ENCODE results near the gene PSMG4. TPM values are rescaled to one million over a fixed set of nuclear protein-coding genes. Genes with fewer than 3 reads are reported as not detected.
A peak's percentile ranks its signal among the peaks of the same experiment; 100 is the strongest.

PSMG4 gene
- total and polyA plus RNA-seq, 7 experiments from 2014 or later, result 15.6 to 81.7 (median 42.5) TPM

- peak; percentile 24 for ATAC-seq
- H3K4me1 ChIP-seq (ENCODE audit: control insufficient read depth in 2 of 2, insufficient read depth in 2 of 2, low read length in 2 of 2), result peaks cover 38 to 41% of the 10 kb centered on the region in 2 donors
These were observed 32.0 kb upstream of the PSMG4 start for GRCh38 chr6:3226481-3227362.

GRCh38 chr6:3227363-3228045 is 31.2 kb upstream of the PSMG4 start, which contains the start of gene TUBB2B:
TSS of gene TUBB2B (minus strand) at chr6:3227653. CDS start at chr6:3227543, 110 bp downstream.
- Histone ChIP-seq H3K36me3 (ENCODE audit: control insufficient read depth in 2 of 3, insufficient read depth in 3 of 3, low read length in 3 of 3) (no peaks in the 10 kb centered on the region), H3K9me3 (ENCODE audit: control insufficient read depth in 2 of 3, low read length in 3 of 3) (no peaks in the 10 kb centered on the region), H3K4me1 (ENCODE audit: control insufficient read depth in 2 of 2, insufficient read depth in 2 of 2, low read length in 2 of 2) (peaks cover 38 to 45% of the 10 kb centered on the region in 2 donors), H3K27ac (ENCODE audit: low read depth, low read length) (no peak within 1 kb of the TSS), H3K27me3 (ENCODE audit: control insufficient read depth in 2 of 2, insufficient read depth in 2 of 2, low read length in 2 of 2) (peaks cover 30 to 43% of the 10 kb centered on the region in 2 donors), H3K4me3 (ENCODE audit: low read length) (peak within 1 kb of the TSS; percentile 30)
- peaks cover 0 to 6% (median 0%) of the 10 kb centered on the region in 11 donors for H3K9me3 Mint-ChIP-seq
- peak within 1 kb of the TSS; percentile 78 to 92 (median 83) for H3K4me3 Mint-ChIP-seq
- DNase-seq (no peak), ATAC-seq (no peak)
- peaks cover 46 to 77% (median 72%) of the 10 kb centered on the region in 5 donors for H3K27me3 Mint-ChIP-seq
- H3K27ac Mint-ChIP-seq, result peak within 1 kb of the TSS in 2 of 9 donors; percentile 40 to 49
- CTCF ChIA-PET, result no interaction called here
- intact Hi-C loops (cut with micrococcal nuclease), result loop anchor here (2.0 to 5.0 kb wide), 2 partner anchors 65 to 67 kb away; no protein-coding TSS in a partner anchor
- peaks cover 0 to 1% (median 0%) of the 10 kb centered on the region in 5 donors for H3K36me3 Mint-ChIP-seq
- peaks cover 25 to 59% (median 38%) of the 10 kb centered on the region in 7 donors for H3K4me1 Mint-ChIP-seq
- POLR2A ChIA-PET, result no interaction called here

More at GRCh38 chr6:3226481-3227362, 32.0 kb upstream of the PSMG4 start:
- peaks cover 26 to 40% of the 10 kb centered on the region in 2 donors for H3K27me3 ChIP-seq (ENCODE audit: control insufficient read depth in 2 of 2, insufficient read depth in 2 of 2, low read length in 2 of 2)
- no peaks in the 10 kb centered on the region for H3K9me3 ChIP-seq (ENCODE audit: control insufficient read depth in 2 of 3, low read length in 3 of 3)
- H3K36me3 ChIP-seq (ENCODE audit: control insufficient read depth in 2 of 3, insufficient read depth in 3 of 3, low read length in 3 of 3), result no peaks in the 10 kb centered on the region
- intact Hi-C loops (cut with micrococcal nuclease), result loop anchor here in 1 of 2 donors (5.0 kb wide), 1 partner anchor 64 kb away; no protein-coding TSS in a partner anchor
- no peak overlapping the region for H3K27ac ChIP-seq (ENCODE audit: low read depth, low read length)
- peaks cover 24 to 52% (median 38%) of the 10 kb centered on the region in 7 donors for H3K4me1 Mint-ChIP-seq
- ChIA-PET CTCF (no interaction called here), POLR2A (no interaction called here)
- H3K36me3 Mint-ChIP-seq, result peaks cover 0 to 1% (median 0%) of the 10 kb centered on the region in 5 donors
- H3K27me3 Mint-ChIP-seq, result peaks cover 38 to 75% (median 64%) of the 10 kb centered on the region in 5 donors
- H3K4me3 Mint-ChIP-seq, result peak overlapping the region; percentile 23 to 92 (median 76)
- peak in 4 of 9 donors; percentile 14 to 42 (median 21) for DNase-seq
- H3K9me3 Mint-ChIP-seq, result peaks cover 0 to 7% (median 2%) of the 10 kb centered on the region in 11 donors
- no peak overlapping the region for H3K27ac Mint-ChIP-seq
- H3K4me3 ChIP-seq (ENCODE audit: low read length), result peak overlapping the region; percentile 19

- Histone ChIP-seq H3K4me1 (ENCODE audit: control insufficient read depth in 2 of 2, insufficient read depth in 2 of 2, low read length in 2 of 2) (peaks cover 38 to 45% of the 10 kb centered on the region in 2 donors), H3K27ac (ENCODE audit: low read depth, low read length) (no peak overlapping the region), H3K4me3 (ENCODE audit: low read length) (peak overlapping the region; percentile 30), H3K36me3 (ENCODE audit: control insufficient read depth in 2 of 3, insufficient read depth in 3 of 3, low read length in 3 of 3) (no peaks in the 10 kb centered on the region), H3K27me3 (ENCODE audit: control insufficient read depth in 2 of 2, insufficient read depth in 2 of 2, low read length in 2 of 2) (peaks cover 30 to 43% of the 10 kb centered on the region in 2 donors), H3K9me3 (ENCODE audit: control insufficient read depth in 2 of 3, low read length in 3 of 3) (no peaks in the 10 kb centered on the region)
- DNase-seq (peak in 4 of 9 donors; percentile 21 to 41 (median 26)), ATAC-seq (peak; percentile 28)
- H3K27ac Mint-ChIP-seq, result peak overlapping the region in 1 of 9 donors; percentile 40
- H3K36me3 Mint-ChIP-seq, result peaks cover 0 to 1% (median 0%) of the 10 kb centered on the region in 5 donors
- H3K4me1 Mint-ChIP-seq, result peaks cover 25 to 63% (median 38%) of the 10 kb centered on the region in 7 donors
- ChIA-PET CTCF (no interaction called here), POLR2A (no interaction called here)
- H3K4me3 Mint-ChIP-seq, result peak overlapping the region; percentile 72 to 92 (median 82)
- intact Hi-C loops (cut with micrococcal nuclease), result loop anchor here (2.0 to 5.0 kb wide), 2 partner anchors 66 to 67 kb away; no protein-coding TSS in a partner anchor
- peaks cover 52 to 82% (median 79%) of the 10 kb centered on the region in 5 donors for H3K27me3 Mint-ChIP-seq
- peaks cover 0 to 6% (median 0%) of the 10 kb centered on the region in 11 donors for H3K9me3 Mint-ChIP-seq
These were observed 30.6 kb upstream of the PSMG4 start for GRCh38 chr6:3228046-3228671.

- Mint-ChIP-seq H3K4me3 (peak overlapping the region; percentile 82 to 92 (median 89)), H3K9me3 (peaks cover 0 to 6% (median 0%) of the 10 kb centered on the region in 11 donors), H3K27me3 (peaks cover 60 to 85% (median 82%) of the 10 kb centered on the region in 5 donors), H3K36me3 (peaks cover 0 to 1% (median 0%) of the 10 kb centered on the region in 5 donors), H3K4me1 (peaks cover 25 to 65% (median 39%) of the 10 kb centered on the region in 7 donors), H3K27ac (peak overlapping the region in 7 of 9 donors; percentile 1 to 87 (median 71))
- Histone ChIP-seq H3K27ac (ENCODE audit: low read depth, low read length) (no peak overlapping the region), H3K9me3 (ENCODE audit: control insufficient read depth in 2 of 3, low read length in 3 of 3) (no peaks in the 10 kb centered on the region), H3K27me3 (ENCODE audit: control insufficient read depth in 2 of 2, insufficient read depth in 2 of 2, low read length in 2 of 2) (peaks cover 30 to 45% of the 10 kb centered on the region in 2 donors), H3K36me3 (ENCODE audit: control insufficient read depth in 2 of 3, insufficient read depth in 3 of 3, low read length in 3 of 3) (no peaks in the 10 kb centered on the region), H3K4me1 (ENCODE audit: control insufficient read depth in 2 of 2, insufficient read depth in 2 of 2, low read length in 2 of 2) (peaks cover 38 to 45% of the 10 kb centered on the region in 2 donors), H3K4me3 (ENCODE audit: low read length) (peak overlapping the region; percentile 51)
- ChIA-PET POLR2A (interaction anchor here (0.8 kb wide), 1 partner anchor 23 kb away, joined by 3 read pairs; no protein-coding TSS in a partner anchor), CTCF (interaction anchor here (0.6 kb wide), 1 partner anchor 477 kb away, joined by 3 read pairs; no protein-coding TSS in a partner anchor)
- ATAC-seq (peak; percentile 56), DNase-seq (peak in 8 of 9 donors; percentile 31 to 68 (median 56))
- intact Hi-C loops (cut with micrococcal nuclease), result loop anchor here (1.0 to 5.0 kb wide), 3 partner anchors 22 to 68 kb away; no protein-coding TSS in a partner anchor
These were observed 29.8 kb upstream of the PSMG4 start for GRCh38 chr6:3228771-3229565.

- peak overlapping the region; percentile 51 for H3K4me3 ChIP-seq (ENCODE audit: low read length)
- peak in 4 of 9 donors; percentile 15 to 41 (median 30) for DNase-seq
- Mint-ChIP-seq H3K9me3 (peaks cover 0 to 6% (median 0%) of the 10 kb centered on the region in 11 donors), H3K4me1 (peaks cover 25 to 65% (median 39%) of the 10 kb centered on the region in 7 donors), H3K36me3 (peaks cover 0 to 1% (median 0%) of the 10 kb centered on the region in 5 donors), H3K27me3 (peaks cover 63 to 85% (median 83%) of the 10 kb centered on the region in 5 donors), H3K27ac (peak overlapping the region in 1 of 9 donors; percentile 41), H3K4me3 (peak overlapping the region; percentile 26 to 92 (median 82))
- no peaks in the 10 kb centered on the region for H3K36me3 ChIP-seq (ENCODE audit: control insufficient read depth in 2 of 3, insufficient read depth in 3 of 3, low read length in 3 of 3)
- no peak overlapping the region for H3K27ac ChIP-seq (ENCODE audit: low read depth, low read length)
- H3K9me3 ChIP-seq (ENCODE audit: control insufficient read depth in 2 of 3, low read length in 3 of 3), result no peaks in the 10 kb centered on the region
- peaks cover 38 to 45% of the 10 kb centered on the region in 2 donors for H3K4me1 ChIP-seq (ENCODE audit: control insufficient read depth in 2 of 2, insufficient read depth in 2 of 2, low read length in 2 of 2)
- ATAC-seq, result peak; percentile 45
- H3K27me3 ChIP-seq (ENCODE audit: control insufficient read depth in 2 of 2, insufficient read depth in 2 of 2, low read length in 2 of 2), result peaks cover 30 to 50% of the 10 kb centered on the region in 2 donors
- CTCF ChIA-PET, result interaction anchor here (0.6 to 0.8 kb wide), 2 partner anchors 20 to 478 kb away, joined by 3 to 9 read pairs; no protein-coding TSS in a partner anchor
- POLR2A ChIA-PET, result interaction anchor here (0.7 to 0.8 kb wide), 2 partner anchors 22 to 82 kb away, joined by 3 to 7 read pairs; no protein-coding TSS in a partner anchor
- intact Hi-C loops (cut with micrococcal nuclease), result loop anchor here (1.0 to 5.0 kb wide), 5 partner anchors 22 to 1617 kb away; no protein-coding TSS in a partner anchor
These were observed 29.1 kb upstream of the PSMG4 start for GRCh38 chr6:3229566-3230178.

Data from naive thymus-derived CD4-positive, alpha-beta T cell (primary cell).